Choroid plexus epithelial cell (primary cell): ENCODE results near the gene SCAMP1.
A peak's percentile ranks its signal among the peaks of the same experiment; 100 is the strongest.
"Not testable (repeated sequence)": the region's sequence is repeated elsewhere in the genome, so short reads cannot be mapped to it uniquely, and the experiment has no call there.

ENCODE experiments used
- DNase-seq: peaks from one replicate; pipeline ENCODE4 v3.0.0-alpha.2; 2010; ENCODE audit warnings: low read depth
- H3K4me3 ChIP-seq: 2 replicates; pipeline ENCODE4 v1.5.1; 2011; ENCODE audit warnings: low read depth, mild to moderate bottlenecking, control low read depth, low read length, moderate library complexity
- TF ChIP-seq, protein P1 (sequence below): conservative IDR thresholded peaks from 2 replicates; pipeline ENCODE4 v1.5.1; 2011; ENCODE audit warnings: low read depth, mild to moderate bottlenecking, control low read depth, inconsistent platforms, low read length, moderate library complexity

SCAMP1 gene

DNA sequence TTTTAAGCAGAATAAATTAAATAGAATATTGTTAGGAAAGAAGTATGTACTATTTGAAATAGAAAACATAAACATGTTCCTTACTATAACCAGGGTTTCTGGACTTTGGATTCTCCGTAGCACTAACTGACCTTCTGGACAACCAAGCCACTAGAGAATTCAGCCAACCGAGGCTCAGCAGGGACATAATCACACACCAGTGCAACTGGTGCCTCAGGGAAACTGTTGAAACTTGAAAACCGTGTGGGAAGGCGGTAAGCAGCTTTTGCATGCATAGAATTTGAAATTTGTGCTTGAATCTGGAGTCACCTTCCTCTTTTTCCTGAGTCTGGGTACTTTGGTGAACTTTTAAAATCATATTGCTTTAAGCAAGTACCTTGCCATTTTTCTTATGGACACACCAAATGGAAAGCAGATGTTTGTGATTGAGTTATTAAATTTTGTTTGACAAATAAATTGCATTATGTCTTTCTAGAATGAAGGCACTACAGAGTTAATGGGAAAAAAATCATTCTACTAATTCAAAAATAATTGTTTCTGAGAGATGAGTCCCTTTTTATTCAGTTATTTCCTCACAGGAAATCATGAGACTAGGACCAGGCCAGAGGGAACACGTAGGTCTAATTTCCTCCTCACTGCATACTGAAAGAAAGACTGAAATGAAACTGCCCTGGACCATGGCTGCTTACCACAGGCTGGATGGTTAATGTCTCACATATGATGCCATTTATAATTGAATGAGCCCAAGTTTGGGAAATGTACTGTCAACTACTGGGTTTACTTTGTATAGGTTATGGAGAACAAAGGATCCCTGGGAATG, 20.6 kb upstream of the SCAMP1 start:
- TF ChIP-seq, protein P1, sequence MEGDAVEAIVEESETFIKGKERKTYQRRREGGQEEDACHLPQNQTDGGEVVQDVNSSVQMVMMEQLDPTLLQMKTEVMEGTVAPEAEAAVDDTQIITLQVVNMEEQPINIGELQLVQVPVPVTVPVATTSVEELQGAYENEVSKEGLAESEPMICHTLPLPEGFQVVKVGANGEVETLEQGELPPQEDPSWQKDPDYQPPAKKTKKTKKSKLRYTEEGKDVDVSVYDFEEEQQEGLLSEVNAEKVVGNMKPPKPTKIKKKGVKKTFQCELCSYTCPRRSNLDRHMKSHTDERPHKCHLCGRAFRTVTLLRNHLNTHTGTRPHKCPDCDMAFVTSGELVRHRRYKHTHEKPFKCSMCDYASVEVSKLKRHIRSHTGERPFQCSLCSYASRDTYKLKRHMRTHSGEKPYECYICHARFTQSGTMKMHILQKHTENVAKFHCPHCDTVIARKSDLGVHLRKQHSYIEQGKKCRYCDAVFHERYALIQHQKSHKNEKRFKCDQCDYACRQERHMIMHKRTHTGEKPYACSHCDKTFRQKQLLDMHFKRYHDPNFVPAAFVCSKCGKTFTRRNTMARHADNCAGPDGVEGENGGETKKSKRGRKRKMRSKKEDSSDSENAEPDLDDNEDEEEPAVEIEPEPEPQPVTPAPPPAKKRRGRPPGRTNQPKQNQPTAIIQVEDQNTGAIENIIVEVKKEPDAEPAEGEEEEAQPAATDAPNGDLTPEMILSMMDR, result no peak
- no peak for DNase-seq
- H3K4me3 ChIP-seq, result no peak overlapping the region

DNA sequence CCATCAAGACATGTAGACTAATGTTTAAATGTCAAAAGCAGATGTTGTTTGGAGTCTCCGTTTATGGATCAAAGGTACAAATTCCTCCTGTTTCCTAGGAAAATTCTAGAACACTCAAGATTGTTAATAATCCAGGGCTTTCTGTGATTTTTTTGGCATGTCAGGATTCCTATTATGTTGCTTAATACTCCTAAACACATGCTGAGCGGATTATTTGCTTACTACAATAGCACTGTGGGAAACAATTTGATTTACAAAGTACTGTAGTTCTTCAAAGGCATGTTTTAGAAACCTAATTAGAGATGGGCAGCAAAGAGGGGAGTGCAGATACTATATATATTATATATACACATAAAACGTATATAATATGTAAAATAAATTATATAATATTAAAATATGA, 19.0 kb upstream of the SCAMP1 start:
- TF ChIP-seq, protein P1, result no peak
- H3K4me3 ChIP-seq, result no peak overlapping the region
- DNase-seq, result peak; percentile 12

DNA sequence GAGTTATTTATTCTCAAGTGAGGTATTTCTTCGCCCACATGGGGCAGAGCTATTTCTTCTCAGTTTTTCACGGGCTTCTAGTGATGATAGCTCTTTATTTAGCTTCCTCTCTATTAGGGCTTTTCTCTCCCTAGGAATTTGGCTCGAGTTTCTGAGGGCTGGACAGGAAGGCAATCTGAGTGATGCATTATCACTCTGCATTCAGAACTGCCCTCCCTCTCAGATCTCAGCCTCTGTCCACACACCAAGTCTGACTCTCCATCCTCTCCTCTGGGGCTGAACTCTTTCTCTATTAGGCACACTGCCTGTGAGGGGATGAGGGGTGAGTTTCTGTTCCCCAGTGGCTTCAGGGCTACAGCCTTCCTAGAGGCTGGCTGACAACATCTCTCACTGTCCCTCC, 14.9 kb upstream of the SCAMP1 start:
- TF ChIP-seq, protein P1, result no peak
- DNase-seq, result peak; percentile 83
- no peak overlapping the region for H3K4me3 ChIP-seq

DNA sequence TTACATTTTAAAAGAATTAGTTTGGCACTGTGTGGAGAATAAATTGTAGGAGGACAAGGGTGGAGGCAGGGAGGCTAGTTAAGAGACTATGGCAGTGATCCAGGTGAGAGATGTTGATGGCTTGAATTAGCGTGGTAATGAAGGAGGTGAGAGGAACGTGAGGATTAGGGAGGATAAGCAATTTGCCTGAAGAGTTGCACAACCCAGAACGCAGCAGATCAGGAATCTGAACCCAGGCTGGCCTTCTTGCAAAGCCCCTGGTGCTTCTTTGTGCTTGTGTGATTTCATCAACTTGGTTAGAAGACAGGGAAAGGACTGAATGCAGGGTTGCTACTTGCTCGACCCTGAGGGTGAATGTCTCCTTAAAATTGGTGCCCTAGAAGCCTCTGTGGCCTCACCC, 6.9 kb upstream of the SCAMP1 start:
- TF ChIP-seq, protein P1, result no peak
- H3K4me3 ChIP-seq, result no peak overlapping the region
- DNase-seq, result no peak

DNA sequence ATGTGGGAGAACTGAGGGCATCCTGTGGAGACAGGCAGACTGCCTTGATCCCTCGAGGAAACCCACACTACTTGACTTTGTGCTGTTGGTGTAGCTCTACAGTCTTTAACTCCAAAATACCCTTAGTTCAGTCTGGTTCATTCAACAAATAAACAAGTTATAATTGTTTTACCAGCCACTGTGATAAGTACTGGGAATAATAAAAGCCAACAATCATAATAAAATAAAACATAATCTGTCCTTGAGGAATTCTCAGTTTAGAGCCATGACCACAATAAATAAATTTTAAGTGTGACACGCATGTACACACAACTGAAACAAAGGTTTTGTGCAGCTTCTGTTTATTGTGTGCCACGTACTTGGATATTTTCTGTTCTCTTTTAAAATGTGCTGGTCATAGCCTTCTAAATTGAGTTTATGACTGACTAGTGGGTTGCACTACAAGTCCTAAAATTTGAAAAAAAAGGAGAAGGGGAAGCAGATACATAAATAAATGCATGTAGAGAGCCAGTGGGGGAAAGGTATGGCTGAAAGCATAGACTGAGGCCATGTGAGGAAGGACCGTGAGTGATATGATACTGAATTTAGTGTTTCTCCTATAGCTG, 6.2 kb upstream of the SCAMP1 start:
- H3K4me3 ChIP-seq, result no peak overlapping the region
- TF ChIP-seq, protein P1, result no peak
- no peak for DNase-seq

DNA sequence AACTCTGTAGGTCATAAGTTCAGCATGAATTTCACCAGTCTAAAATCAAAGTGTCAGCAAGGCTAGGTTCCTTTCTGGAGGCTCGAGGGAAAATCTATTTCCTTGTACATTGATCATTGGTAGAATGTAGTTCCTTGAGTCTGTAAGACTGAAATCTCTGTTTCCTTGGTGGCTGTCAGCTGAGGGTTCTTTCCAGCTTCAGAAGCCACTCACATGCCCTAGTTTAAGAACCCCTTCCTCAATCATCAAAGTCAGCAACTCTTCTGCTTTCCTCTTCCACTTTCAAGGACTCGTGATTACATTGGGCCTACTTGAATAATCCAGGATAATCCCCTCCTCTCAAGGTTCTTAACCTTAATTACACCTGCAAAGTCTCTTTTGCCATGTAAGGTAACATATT, 4.9 kb upstream of the SCAMP1 start:
- H3K4me3 ChIP-seq, result no peak overlapping the region
- TF ChIP-seq, protein P1, result no peak
- no peak for DNase-seq

DNA sequence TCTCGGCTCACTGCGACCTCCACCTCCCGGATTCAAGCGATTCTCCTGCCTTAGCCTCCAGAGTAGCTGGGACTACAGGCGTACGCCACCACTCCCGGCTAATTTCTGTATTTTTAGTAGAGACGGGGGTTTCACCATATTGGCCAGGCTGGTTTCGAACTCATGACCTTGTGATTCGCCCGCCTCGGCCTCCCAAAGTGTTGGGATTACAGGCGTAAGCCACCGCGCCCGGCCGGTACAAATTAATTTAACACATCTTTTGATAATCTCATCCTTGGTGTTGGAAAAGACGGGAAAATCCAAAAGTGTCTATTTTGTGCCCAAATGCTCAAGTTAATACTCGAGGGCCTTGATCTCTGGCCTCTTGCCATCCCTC, 974 bp upstream of the SCAMP1 start:
- H3K4me3 ChIP-seq, result peak overlapping the region; percentile 97
- not testable (repeated sequence) for DNase-seq
